HG02588 (cell line): ENCODE results near the gene RIMBP2.

Experiments
- ATAC-seq: cut with Tn5 transposase; IDR thresholded peaks from one replicate; pipeline ENCODE4 v1.9.1; 2021; ENCODE audit warnings: mild to moderate bottlenecking, moderate library complexity; ENCODE audit not compliant: unreplicated experiment

Gene RIMBP2

DNA sequence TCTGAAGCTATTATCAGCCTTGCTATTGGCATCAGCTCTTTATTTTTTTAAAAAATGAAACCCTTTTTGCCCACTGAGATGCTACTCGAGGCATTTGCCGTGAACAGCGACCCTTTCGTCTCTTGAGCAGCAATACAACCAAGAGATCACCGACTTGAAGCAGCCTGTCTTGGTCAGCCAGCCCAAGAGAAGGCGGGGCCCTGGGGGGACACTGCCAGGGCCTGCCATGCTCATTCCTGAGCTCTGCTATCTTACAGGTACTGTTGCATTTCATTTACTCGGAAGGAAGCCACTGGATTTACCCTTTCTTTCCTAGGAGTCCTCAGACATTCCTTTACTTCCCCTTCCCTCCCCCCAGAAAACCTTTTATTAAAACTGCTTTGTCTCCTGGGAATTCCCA lies 361.7 kb downstream of the RIMBP2 start:
- ATAC-seq: no peak

DNA sequence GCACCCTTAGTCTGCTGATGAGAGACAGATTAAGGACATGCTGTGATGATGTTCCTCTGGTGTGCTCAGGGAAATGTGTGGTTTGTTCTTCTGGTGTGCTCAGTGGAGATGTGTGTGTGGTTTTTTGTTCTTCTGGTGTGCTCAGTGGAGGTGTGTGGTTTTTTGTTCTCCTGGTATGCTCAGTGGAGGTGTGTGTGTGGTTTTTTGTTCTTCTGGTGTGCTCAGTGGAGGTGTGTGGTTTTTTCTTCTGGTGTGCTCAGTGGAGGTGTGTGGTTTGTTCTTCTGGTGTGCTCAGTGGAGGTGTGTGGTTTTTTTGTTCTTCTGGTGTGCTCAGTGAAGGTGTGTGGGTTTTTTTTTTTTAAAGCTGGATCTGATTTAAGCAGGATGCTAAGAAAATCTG lies 363.0 kb downstream of the RIMBP2 start:
- ATAC-seq: no peak

DNA sequence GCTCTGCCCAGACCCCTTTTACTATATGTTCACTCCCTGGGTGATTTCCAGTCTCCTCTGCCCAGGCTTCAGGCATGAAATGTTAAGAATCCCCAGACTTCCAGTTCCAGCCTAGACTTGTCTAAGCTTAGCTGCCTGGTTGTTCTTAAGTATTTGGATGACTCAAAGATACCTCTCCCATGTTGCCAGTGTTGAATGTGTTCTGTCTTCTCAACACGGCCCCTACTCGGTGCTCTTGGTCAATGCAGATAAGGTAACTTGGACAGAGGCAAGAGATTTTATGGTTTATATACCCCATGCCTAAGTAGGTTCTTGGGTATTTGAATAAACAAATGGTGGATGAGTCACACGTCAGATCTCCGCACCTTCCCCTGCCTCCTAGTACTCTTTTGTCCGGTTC lies 364.8 kb downstream of the RIMBP2 start:
- no peak for ATAC-seq

DNA sequence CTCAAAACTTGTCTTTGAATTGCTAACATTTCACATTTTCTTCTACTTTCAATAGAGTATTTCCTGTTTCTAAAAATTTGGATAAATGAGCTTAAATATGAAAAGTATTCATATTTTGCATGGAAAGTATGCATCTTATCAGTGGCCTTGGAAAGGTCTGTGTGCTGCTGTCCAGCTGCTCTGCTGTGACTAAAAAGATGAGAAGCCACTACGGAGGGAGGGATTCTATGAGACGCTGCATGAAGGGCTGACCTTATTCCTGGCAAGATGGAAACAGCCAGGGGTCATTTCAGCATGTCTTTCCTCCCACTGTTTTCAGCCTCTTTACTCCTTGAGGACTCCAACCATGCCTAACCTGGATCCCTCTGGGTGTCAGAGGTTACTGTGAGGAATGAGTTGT lies 365.4 kb downstream of the RIMBP2 start:
- no peak for ATAC-seq

DNA sequence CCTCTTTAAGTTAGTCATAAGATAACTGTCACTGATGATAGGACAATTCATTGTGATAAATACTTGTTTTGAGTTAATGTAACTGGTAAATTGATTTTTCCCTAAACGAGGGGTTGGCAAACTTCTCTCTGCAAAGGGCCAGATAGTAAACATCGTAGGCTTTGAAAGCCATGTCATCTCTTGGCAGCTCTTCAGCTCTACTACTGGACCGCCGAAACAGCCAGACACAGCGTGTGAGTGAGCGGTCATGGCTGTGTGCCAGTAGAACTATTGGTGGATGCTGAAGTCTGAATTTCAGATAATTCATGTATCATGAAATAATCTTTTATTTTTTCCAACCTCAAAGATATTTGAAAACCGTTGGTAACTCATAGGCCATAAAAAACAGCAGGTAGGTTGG lies 368.5 kb downstream of the RIMBP2 start:
- no peak for ATAC-seq
